Dedifferentiated amniotic fluid mesenchymal stem cell (primary cell): ENCODE results near the gene RPS27.
"Not testable (repeated sequence)": the region's sequence is repeated elsewhere in the genome, so short reads cannot be mapped to it uniquely, and the experiment has no call there.

Experiments
- DNase-seq: peaks from one replicate; pipeline ENCODE4 v3.0.0-alpha.2; 2016; ENCODE audit errors: extremely low spot score

The RPS27 gene

DNA sequence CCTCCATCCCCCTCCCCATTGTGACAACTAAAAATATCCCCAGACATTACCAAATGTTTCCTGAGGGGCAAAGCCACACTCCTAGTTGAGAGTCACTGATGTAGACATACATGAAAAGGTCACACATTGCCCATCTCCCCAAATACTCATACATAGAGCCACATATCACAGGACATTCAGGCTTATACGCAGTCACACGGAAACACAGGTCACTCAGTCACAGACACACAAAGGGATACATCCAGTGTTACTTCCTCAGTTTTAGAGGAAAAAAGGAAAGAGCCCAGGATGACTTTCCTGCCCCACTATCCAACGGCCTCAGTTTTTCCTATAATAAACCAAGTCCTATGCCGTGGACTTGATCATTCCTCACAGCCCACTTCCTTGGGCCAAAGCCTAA, 29.1 kb upstream of the RPS27 start:
- DNase-seq: no peak

DNA sequence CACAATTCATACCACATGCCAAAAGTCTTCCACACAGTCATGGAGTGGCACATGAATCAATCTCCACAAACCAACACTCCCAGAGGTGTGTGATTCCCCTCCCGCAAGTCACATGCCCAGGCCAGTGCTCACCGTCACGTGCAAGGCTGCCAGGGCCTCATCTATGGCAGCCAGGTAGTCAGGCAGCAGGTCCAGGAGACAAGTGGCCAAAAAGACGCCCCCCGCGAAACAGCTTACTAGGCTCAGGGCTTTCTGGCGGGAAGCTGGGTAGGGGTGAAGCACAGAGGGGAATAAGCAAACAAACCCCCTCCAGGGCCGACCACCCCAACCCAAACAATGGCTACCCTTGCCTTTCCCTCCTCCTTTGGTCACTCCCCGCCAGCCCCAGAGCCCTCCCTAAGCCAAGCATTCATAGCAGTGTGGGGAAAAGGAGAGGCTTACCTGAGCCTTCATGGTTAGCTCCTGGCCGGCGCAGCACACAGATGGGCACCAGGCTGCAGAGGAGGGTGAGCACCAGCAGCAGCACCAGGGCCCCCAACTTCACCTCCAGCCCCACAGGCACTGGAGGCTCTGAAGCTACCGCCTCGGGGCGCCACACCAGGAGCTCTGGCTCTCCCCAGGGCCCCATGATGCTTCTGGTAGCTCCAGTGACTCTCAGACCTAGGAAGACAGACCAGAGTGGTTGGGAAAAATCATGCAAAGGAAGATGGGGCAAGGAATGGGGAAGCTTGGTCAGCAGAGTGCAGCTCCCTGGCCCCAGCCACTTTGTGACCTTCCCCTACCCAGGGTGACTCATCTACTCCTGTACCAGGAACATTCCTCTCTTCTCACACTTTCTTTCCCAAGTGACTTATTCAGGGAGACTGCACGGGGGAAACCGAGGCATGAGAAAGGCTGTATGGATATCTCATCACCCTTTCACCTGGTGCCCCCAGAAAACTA, 28.2 kb upstream of the RPS27 start:
- no peak for DNase-seq

DNA sequence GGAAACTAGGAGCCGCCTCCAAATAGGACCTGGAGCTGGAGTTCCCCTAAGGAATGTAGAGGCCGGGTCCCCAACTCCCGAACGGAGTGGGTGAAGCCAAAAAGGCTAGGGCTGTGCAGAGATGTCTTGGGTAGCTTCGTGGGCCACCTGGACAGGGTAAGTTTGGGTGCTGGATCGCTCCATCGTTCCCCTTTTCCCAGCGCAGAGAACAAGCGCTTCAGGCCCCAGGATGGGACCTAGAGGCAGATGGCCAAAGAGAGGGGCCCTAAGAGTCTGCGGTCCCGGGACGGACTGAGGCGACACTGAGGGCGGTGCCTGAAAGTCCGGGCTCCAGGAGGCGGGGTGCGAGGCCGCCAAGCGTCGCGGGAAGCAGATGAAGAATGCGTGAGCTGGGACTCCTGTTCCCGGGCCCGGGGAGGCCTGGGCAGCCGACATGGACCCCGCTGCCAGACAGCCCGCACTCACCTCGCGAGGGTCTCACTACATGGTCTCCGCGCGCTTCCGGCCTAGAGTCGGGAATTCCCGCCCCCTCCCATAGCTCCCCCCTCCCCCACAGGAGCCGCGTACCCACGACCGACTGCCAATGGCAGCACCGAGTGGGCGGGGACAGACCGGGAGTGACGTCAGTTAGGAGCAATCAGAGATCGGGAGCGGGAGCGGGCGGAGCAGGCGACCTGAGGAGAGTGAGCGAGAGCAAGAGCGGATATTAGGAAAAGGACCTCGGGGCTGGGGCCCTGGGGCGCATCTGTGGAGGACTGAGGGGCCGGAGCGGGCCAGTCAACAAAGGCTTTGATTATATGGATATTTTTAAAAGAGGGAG, 27.3 kb upstream of the RPS27 start, which contains the start of gene SLC39A1:
TSS of gene SLC39A1 (minus strand) at position 508 of the 820 bp plus-strand sequence. CDS start 822 bp downstream, outside the sequence.
- DNase-seq: peak; percentile 97

DNA sequence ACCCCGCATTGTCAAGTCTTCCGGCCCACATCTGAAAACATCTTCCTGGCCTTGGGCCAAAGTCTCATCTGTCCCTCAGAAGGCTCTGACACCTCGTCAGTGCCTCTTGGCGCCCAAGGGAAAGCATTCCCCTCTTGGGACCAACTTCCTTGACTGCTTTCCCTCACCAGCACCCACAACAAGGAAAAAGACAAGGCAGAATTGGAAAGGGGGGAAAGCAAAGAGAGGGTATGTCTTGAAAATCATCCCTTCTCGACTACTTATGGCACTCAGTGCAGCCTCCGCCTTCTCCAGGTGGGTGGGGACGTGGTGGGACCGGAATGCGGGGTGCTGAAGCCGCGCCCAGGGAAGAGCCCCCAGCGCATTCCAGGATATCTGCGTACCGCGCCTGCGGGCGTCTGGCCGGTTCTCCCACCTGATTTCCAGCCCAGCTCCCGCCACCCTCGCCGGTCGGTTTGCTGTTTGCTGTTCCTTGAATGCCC, 26.7 kb upstream of the RPS27 start:
- DNase-seq: no peak

DNA sequence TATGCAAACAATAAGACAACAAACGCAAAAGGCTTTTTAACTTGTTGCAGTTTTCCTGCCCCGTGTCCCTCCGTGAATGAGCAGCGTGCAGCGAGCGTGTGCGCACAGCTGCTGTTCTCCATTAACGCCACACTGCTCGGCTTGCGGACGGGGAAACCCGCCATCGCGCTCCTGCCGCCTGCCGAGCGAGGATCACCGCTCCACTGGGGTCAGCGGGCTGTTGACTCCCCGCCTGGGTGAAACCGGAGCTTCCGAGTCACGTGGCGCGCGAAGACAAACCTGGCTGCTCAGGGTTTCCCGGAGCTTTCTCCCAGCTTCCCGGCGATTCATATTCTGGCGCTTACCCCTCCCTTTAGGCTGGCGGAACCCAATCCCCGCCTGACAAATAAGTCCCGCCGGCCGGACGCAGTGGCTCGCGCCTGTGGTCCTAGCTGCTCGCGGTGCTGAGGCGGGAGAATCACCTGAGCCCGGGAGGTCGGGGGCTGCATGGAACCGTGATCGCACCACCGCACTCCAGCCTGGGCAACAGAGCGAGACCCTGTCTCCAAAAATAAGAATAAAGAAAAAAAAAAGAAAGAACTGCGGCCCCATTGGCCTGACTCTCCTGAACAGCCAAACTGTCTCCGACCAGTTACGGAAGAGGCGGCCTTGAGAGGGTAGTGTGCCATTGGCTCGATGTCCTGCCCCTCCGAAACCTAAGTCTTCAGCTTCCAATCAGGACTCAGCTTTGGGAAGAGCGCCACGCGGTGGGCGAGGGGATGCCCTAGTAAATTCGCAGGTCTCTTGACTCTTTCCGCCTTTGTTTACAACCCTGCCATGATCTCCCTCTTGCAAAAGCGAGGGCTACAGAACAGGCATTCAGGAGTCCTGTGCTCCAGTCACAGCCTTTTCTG, 23.2 kb upstream of the RPS27 start, which contains the start of gene CREB3L4:
TSS of gene CREB3L4 (plus strand) at position 796 of the 893 bp plus-strand sequence. CDS start 624 bp downstream, outside the sequence.
- peak; percentile 98 for DNase-seq

DNA sequence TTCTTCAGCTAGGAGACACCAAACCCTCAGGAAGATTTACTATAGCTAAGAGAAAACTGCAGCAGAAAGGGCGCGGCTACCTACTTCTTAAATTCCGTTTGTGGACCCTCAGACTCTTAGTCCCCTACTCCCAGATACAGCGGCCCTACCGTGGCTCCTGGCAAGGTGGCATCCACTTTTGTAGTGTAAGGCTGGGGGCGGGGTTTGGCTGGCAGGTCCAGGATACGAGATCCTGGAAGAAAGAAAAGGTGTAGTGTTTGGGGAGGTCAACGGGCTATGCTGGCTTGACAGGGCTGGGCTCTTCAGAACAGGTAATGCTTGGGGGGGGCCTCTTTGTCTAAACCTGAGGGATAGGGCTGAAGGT, 22.6 kb upstream of the RPS27 start:
- DNase-seq: no peak

DNA sequence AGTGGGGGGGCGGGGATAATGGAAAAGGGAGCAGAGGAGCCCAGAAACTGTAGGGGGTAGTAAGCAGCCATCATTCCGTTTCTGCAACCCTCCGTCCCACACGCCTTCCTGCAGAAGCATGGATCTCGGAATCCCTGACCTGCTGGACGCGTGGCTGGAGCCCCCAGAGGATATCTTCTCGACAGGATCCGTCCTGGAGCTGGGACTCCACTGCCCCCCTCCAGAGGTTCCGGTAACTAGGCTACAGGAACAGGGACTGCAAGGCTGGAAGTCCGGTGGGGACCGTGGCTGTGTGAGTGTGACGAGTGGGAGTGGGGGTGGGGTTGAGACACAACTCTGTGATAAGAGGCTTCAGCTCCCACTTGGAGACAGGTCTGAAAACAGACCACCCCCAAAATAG, 22.2 kb upstream of the RPS27 start:
- DNase-seq: no peak

DNA sequence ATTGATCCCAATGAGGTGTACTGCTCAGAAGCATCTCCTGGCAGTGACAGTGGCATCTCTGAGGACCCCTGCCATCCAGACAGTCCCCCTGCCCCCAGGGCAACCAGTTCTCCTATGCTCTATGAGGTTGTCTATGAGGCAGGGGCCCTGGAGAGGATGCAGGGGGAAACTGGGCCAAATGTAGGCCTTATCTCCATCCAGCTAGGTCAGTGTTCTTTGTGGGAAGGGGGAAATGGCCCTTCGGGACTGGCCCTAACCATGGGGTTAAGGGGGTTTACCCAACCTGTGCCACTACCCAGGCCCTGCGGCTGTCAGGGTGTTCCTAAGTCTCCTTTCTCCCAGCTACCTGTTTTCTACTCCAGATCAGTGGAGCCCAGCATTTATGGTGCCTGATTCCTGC, 21.6 kb upstream of the RPS27 start:
- DNase-seq: no peak

DNA sequence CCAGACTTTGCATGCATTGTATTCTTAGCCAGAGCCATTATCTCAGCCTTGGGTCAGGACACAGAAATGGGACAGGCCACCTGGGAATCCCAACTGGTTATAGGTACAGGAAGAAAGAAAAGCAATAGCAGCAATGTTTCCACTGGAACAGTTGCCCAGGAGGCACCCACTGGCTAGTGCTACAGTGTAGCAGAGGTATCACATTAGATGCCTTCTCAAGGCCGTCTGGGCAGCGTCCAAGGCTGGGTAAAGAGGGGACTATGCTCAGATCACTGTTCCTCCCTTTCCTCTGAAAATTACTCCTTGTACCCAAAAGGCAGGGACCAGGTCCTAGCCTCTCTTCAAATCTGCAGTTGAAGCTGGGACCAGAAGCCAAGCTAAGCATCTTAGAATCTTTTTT, 20.2 kb upstream of the RPS27 start:
- no peak for DNase-seq

DNA sequence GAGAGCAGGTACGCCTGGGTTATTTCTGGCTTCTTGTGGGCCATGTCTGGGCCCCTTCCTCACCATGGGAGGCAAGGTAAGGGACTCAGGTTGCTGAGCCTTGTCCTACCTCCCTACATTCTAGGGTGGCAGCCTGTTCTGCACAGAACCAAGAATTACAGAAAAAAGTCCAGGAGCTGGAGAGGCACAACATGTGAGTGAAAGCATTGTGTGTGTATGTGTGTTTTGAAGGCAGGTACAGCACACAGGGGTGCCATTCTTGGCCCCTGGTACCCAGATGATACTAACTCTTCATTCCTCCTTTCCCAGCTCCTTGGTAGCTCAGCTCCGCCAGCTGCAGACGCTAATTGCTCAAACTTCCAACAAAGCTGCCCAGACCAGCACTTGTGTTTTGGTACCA, 17.5 kb upstream of the RPS27 start:
- no peak for DNase-seq

DNA sequence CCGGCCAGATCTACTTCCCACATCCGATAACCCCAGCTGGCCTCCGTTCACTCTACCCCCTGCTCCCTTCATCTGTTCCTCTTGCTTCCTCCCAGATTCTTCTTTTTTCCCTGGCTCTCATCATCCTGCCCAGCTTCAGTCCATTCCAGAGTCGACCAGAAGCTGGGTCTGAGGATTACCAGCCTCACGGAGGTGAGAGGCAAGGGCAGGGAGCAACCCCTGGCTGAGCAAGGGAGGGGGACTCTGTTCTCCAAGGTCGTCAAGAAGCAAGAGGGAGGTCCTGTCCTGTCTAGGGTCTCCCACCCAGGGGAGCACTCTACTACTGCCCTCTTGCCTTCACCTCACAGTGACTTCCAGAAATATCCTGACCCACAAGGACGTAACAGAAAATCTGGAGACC, 17.0 kb upstream of the RPS27 start:
- DNase-seq: no peak

DNA sequence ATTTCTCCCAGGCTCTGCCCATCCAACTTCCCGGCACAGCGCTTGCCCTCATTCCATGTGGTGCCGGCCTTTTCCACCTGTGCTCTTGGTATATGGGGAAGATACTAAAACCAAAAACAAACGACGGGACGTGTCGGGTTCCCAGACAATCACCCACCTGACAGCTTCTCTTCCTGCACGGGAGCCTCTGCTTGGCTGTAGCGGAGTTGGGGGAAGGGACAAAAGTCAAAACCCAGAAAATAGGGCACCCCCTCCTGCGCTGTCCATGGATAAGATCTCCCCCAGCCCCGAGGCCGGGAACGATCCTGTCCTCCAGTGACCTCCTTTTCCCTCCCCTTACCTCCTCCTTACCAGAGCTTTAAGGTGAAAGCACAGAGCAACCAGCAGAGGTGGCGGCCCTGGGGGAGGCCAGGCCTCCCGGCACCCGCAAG, 13.7 kb upstream of the RPS27 start:
- DNase-seq: no peak

DNA sequence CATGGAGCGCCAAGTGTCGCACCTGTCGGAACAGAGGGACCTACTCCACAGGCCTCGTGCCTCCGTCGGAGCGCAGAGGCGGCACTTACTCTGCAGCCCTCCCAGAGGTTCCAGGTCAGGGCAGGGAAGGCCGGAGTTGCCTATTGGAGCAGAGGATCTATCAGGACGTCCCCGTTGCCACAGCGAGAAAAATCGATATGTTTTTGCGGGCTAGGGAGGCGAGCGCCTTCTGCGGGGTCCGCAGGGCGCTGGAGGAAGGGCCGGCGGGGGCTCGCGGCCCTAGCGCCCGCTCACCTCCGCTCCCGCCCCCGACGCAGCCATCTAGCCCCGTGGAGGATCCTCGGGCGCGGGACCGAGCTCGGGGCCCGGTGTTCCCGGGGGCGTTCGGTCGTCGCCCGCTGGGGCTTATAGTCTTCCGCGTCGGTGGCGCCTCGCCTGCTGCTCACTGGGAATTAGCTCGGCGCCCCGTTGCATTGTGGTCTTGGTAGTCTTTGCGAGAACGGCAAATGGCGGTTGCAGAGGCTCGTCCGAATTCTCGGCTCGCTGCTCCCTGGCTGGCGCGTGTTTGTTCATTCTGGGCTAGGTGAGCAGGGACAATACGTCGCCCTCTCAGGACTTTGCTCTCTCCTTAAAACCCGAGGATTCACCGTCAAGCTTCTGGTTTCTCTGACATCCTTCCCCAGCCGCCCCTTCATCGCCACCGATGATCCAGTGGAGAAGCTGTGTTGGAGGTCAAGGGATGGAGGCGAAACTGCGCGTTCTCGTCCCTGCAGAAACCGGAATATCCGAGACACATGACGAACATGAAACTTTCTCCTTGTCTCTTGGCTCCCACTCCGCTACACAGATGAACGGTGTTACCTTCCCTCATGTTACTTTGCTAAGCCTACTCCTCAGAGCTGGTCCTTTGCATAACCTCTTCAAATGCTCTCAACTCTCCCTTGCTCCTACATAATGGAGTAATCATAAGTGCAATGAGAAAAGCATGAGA, 13.0 kb upstream of the RPS27 start, which contains the start of gene JTB:
TSS of gene JTB (minus strand) at position 425 of the 991 bp plus-strand sequence. CDS start at position 3, 422 bp downstream.
- DNase-seq: peak; percentile 86

DNA sequence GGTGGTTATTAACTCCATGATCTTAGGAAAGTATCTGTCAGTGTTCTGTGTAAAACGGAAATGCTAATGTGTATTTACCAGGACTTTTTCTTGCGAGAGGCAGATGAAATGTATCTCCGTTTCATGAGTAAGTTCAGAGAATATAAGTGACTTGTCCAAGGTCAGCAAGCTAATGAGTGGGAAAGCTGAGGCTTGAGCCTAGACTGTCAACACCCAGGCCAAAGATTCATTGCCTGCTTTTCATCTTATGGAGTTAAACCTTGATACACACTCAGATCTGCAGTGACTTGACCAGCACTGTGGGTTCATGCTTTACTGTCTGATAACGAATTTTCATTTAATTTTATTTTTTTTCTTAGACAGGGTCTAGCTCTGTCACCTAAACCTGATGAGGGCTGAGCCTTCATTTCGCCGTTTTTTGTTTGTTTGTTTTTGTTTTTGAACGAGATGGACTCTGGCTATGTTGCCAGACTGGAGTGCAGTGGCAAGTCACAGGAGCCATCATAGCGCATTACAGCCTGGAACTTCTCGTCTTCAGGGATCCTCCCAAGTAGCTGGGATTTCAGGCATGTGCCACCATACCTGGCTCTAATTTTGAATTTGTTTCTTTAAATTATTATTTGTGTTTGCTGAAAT, 12.2 kb upstream of the RPS27 start:
- no peak for DNase-seq

DNA sequence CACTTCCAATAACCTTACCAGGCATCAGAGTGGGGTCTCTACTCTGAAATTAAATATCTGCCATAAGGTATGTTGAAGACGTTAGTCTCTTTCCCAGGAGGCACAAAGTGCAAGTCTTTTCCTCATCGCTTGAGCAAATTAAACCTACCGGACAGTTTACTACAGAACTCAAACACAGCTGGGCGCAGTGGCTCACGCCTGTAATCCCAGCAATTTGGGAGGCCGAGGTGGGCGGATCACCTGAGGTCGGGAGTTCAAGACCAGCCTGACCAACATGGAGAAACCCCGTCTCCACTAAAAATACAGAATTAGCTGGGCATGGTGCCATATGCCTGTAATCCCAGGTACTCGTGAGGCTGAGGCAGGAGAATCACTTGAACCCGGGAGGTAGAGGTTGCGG, 11.5 kb upstream of the RPS27 start:
- not testable (repeated sequence) for DNase-seq

DNA sequence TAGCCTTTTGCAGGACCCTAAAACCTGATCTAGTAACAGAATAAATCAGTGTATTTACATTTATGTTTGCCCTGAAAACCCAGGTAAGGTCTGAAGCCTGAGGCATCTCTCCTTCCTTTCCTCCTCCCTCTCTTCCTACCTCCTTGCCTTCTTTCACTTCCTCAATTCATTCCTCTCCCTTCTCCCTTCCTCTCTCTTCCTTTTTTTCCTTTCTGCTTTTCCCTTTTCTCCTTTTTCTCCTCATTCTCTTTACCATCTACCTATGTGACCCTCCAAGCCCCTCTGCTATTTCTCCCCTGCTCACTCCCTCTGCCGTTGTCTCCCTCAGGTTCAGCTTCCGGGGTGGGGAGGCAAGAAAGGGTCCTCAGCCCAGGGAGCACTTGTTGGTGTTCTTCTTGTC, 8.8 kb upstream of the RPS27 start:
- DNase-seq: not testable (repeated sequence)

DNA sequence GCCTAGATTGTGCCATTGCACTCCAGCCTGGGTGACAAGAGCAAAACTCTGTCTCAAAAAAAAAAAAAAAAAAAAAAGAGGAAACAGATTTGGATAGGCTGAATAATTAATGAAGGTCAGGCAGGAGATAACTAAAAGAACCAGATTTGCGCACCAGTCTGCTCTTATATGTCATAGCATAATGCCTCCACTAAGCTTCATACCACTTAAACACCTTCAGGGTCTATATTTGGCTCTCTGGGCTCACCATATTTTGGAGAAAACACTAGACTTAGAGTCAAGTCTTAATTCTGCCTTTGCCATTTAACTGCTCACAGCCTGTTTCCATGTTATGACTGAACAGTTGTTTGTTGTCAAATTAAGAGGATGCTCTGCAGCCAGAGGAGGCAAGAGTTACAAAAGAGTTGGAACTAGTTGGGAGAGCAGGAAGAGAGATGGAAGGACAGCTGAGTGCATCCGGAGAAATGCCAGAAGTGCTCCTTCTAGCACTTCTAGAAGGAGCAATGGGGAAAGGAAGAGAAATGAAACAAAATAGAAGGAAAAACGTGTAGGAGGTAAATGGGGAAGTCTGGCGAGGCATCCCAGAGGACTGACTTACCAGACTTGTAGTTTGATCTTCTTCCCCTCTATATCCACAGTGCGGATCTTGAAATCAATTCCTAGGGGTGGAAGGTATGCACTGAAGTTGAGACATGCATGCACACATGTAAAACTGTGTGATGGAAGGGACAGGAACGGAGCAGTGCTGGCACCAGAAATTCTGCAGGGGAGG, 6.3 kb upstream of the RPS27 start:
- no peak for DNase-seq

DNA sequence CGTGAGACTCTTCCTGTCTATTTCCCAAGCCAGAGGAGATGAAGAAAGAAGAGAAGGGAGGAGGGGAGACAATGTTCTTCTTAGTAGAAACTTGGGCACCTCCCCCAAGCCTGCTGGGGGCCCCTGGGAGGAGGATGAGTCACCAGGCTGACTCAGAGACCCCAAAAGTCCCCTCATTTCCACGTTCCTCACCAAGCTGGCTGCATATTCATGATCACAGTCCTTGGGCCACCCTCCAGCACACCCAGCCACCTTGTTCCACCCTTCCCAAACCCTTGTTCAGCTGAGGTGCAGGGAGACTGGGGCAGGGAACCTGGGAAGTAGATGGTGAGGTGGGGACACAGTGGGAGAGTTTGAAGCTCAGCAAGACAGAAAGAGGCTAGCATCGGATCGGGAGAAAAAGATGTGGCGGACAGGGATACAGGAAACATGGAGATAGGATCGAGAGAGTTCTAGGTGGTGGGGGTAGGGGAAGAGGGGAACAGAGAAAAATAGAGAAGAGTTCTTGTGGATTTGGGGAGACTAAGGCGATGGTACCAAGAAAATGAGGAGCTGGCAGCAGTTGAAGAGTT, 5.1 kb upstream of the RPS27 start:
- DNase-seq: no peak
